GM18517 (cell line): Measurements from ENCODE around the gene KISS1R.
"Not testable (repeated sequence)": the region's sequence is repeated elsewhere in the genome, so short reads cannot be mapped to it uniquely, and the experiment has no call there.

Source experiments
- ATAC-seq: cut with Tn5 transposase; IDR thresholded peaks from one replicate; pipeline ENCODE4 v1.9.1; 2021; ENCODE audit warnings: mild to moderate bottlenecking, moderate library complexity; ENCODE audit not compliant: unreplicated experiment

The KISS1R gene

GRCh38 chr19:917323-918151 is at the start of gene KISS1R:
Gene KISS1R, plus strand, starts transcription at chr19:917333. Its CDS starts 170 bp downstream, at chr19:917503.
- no peak for ATAC-seq

DNA sequence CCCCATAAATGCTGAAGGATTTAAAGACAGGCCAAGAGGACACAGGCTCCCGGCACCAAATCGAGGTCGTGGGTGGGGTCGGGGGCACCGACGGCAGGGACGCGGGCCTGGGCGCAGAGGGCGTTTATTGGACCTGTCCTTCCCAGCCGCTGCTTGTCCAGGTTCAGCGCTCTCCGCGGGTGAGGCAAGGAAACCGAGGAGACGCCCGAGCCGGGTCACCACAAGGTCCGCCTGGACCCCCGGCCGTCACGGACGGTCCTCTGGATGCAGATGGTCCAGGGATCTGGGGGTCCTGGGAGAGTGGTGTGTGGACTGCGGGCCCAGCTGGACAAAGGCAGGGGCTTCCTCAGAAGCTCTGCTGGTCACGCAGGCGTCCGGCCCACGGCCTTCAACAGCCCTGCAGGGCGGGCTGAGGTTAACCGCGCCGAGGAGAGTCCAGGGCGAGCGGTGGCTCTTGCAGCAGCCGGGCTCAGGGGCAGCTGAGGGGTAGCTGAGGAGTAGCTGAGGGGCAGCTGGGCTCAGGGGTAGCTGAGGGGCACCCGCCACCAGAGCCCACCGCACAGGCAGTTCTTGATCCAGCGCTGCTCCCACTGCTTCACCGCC is 49.2 kb upstream of the KISS1R start:
- no peak for ATAC-seq

DNA sequence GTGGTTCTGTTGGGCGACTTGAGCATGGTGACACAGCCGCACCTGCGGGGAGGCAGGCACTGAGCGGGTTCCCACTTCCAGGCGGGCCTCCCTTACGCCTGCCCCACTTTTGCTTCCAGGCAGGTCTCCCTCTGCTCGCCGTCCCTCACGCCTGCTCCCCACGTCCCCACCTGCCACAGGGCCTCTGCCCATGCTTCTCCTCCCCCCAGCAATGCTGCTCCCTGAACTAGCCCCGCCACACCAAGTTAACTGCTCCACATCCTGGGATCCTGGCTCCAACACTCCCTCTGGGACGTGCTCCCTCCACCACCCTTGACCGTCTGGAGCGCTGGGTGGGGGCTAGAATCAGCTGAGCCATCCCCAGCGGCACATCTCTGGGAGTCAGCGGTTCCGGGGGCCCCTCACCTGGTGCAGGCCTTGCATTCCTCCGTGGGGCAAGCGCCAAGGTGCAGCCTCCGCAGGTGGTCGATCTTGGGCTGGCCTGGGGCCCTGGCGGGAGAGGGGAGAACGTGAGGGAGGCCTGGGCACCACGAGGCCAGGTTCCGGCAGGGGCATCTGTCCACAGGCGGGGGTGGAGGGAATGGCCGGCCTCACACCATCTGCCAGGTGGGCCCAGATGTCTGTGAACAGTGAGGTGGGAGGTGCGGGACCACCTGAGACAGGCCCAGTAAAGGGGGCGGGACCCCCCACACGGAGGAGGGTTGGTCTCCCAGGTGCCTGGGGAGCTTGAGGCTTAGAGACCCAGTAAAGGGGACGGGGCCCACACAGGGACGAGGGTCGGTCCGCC is 48.5 kb upstream of the KISS1R start:
- no peak for ATAC-seq

DNA sequence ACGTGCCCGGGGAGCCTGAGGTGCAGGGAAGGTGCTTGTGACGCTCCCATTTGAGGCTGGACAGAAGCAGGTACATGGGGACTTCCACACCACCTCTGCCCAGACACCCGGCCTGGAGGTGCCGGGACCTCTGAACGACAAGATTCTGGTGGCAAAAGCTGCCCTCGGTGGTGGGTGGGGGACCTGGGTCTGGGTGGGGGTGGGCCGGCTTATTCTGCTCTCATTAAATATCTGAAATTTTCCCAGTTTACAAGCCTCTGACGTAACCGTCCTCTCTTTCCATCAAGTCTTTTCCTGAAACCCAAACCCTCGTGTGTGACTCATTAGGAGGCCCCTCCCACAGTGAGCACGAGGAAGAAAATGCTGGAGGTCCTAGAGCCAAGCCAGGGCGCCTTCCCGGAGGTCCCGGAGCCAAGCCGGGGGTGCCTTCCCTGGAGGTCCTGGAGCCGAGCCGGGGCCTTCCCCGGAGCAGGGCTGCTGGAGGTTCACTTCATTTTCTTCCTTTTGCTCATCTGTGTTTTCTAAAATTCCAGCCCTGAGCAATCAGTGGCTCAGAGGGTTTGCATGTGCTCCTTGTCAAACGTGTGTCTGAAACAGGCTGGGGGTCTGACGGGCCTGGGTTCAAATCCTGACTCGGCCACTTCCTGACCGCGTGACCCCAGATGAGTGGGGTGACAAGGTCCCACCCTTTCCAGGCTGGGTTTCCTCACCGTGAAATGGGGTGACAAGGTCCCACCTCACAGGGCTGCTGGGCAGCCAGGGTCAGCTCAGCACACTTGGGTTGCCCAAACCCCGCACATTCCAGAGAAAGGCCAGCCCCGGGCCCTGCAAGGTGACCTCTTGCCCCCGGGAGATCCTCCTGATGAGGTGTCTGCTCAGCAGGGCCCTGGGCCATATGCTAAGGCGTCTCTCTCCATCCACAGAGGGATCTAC is 47.6 kb upstream of the KISS1R start:
- ATAC-seq = no peak

DNA sequence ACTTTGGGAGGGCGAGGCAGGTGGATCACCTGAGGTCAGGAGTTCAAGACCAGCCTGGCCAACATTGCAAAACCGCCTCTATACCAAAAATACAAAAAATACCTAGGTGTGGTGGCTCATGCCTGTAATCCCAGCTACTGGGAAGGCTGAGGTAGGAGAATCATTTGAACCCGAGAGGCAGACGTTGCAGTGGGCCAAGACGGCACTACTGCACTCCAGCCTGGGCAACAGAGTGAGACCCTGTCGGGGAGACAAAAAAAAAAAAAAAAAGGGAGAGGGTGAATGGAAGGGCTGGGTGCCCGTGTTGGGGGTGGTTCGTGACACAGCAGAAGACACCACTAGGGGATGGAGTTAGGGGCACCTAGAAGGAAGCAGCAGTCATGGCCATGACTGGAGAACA is 46.8 kb upstream of the KISS1R start:
- no peak for ATAC-seq

DNA sequence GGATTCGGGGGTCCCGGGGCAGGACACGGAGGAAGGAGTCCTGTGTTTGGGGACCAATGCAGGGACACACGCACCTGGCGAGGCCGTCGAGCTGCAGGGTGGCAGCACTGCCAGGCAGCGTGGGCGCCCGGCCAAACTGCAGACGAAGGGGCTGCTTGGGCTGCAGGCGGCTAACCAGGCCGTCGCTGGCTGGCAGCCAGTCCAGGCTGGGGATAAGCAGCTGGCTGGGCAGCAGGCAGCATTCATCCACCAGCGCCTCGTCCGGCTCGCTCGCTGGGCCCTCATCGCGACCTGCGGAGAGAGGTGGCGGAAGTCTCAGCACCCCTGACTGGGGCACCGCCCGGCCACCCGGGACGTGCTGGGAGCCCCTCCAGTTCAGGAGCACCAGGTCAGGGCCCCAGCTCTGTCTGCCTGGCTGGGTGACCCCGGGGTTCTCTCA is 46.2 kb upstream of the KISS1R start:
- ATAC-seq = no peak

- no peak for ATAC-seq
These were observed 45.5 kb upstream of the KISS1R start for GRCh38 chr19:871446-872265.

DNA sequence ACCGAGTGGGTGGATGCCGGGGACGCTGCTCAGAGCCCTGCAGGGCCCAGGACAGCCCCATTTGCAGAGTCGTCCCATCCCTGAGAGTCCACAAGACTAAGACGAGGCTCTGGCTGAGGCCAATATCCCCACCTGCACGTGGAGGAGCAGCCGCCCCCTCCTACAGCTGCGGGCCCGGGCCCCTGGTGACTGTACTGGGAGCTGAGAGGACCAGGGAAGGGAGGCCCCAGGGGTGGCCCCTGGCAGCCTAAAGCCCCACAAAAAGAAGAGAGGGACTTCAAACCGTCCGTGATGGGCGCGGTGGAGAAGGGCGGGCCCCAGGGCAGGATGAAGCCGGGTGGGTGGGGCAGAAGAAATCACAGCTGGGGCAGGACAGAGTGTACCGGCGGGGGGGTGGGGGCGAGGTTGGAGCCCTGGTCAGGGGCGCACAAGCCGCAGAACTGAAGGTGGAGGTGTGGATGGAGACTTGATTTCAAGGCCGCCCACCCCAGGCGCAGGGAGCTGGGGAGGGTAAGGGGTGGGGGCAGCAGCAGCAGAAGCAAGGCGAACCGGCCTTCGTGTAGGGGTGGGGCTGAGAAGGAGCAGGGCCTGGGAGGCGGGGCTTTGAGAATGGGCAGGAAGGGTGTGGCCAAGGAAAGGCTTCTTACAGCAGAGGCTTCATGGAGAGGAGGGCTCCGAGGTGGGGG is 44.7 kb upstream of the KISS1R start:
- ATAC-seq = no peak

DNA sequence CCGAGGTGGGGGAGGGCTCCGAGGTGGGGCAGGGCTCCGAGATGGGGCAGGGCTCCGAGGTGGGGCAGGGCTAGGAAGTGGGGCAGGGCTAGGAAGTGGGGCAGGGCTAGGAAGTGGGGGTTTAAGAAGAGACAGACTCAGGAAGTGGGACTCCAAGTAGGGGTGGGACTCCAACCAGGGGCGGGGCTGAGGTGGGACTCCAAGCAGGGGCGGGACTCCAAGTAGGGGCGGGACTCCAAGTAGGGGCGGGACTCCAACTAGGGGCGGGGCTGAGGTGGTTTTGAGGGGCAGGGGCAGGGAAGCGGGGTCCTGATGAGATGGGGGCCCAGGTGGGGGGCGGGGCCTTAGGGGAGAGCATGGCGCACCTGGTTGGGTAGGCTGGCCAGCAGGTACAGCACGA is 44.0 kb upstream of the KISS1R start:
- no peak for ATAC-seq

GRCh38 chr19:873561-874041 is 43.5 kb upstream of the KISS1R start:
- ATAC-seq = no peak

DNA sequence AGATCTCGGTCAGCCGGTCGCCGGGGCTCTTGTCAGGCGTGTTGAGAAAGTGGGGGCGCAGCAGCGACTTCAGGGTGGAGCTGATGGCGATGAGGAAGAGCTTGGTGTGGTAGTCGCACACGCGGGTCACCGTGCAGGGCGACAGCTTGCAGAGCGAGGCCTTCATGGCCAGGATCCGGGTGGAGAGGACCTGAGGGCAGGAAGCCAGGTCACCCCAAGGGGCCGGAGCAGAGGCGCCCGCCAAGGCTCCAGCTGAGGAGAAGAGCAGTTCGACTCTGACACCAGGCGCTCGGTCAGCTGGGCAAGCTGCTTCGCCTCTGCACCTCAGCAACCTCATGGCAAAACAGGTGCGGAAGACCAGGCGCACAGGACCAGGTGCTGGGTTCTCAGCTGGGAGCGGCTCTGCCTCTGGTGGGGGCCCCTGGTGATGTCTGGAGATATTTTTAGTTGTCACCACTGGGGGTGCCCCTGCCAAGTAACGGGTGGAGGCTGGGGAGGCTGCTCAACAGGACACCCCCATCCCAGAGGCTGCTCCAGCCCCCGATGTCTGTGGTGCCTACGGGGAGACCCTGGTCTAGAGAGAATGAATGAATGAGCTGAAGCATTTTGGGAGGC is 41.8 kb upstream of the KISS1R start:
- ATAC-seq = no peak

- no peak for ATAC-seq
These were observed 41.0 kb upstream of the KISS1R start for GRCh38 chr19:876089-876488.

- ATAC-seq = no peak
These were observed 40.3 kb upstream of the KISS1R start for GRCh38 chr19:876780-877314.

DNA sequence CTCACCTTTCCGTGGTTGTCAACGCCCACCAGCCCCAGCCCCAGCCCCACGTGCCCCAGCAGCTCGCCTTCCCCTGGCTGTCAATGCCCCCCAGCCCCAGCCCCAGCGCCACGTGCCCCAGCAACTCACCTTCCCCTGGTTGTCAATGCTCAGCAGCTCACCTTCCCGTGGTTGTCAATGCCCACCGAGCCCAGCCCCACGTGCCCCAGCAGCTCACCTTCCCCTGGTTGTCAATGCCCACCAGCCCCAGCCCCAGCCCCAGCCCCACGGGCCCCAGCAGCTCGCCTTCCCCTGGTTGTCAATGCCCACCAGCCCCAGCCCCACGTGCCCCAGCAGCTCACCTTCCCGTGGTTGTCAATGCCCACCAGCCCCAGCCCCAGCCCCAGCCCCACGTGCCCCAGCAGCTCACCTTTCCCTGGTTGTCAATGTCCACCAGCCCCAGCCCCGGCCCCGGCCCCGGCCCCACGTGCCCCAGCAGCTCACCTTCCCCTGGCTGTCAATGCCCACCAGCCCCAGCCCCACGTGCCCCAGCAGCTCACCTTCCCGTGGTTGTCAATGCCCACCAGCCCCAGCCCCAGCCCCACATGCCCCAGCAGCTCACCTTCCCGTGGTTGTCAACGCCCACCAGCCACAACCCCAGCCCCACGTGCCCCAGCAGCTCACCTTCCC is 39.0 kb upstream of the KISS1R start:
- ATAC-seq = not testable (repeated sequence)

DNA sequence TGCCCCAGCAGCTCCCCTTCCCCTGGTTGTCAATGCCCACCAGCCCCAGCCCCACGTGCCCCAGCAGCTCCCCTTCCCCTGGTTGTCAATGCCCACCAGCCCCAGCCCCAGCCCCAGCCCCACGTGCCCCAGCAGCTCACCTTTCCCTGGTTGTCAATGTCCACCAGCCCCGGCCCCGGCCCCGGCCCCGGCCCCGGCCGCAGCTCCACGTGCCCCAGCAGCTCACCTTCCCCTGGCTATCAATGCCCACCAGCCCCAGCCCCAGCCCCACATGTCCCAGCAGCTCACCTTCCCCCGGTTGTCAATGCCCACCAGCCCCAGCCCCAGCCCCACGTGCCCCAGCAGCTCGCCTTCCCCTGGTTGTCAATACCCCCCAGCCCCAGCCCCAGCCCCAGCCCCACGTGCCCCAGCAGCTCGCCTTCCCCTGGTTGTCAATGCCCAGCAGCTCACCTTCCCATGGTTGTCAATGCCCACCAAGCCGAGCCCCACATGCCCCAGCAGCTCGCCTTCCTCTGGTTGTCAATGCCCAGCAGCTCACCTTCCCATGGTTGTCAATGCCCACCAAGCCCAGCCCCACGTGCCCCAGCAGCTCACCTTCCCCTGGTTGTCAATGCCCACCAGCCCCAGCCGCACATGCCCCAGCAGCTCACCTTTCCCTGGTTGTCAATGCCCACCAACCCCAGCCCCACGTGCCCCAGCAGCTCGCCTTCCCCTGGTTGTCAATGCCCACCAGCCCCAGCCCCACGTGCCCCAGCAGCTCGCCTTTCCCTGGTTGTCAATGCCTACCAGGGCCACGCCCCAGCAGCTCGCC is 38.2 kb upstream of the KISS1R start:
- ATAC-seq = not testable (repeated sequence)

GRCh38 chr19:879711-880438 is 37.3 kb upstream of the KISS1R start:
- ATAC-seq = no peak
